SU-DHL-6 (cell line): Measurements from ENCODE around the gene IMPDH1.

Experiments
- H2AFZ ChIP-seq: fragments of 200-600 bp; sonication (generic); 2 replicates; pipeline ENCODE4 v1.6.1; 2014; ENCODE audit warnings: low read depth, mild to moderate bottlenecking, moderate library complexity, mixed read lengths, antibody characterized with exemption, low read length; ENCODE audit not compliant: severe bottlenecking
- H3F3A ChIP-seq: fragments of 200-600 bp; shearing (Covaris generic); 2 replicates; pipeline ENCODE4 v1.6.0; 2016; ENCODE audit warnings: antibody characterized with exemption, mild to moderate bottlenecking; ENCODE audit not compliant: insufficient read depth
- H3K27ac ChIP-seq: fragments of 200-600 bp; sonication (generic); 2 replicates; pipeline ENCODE4 v1.5.1; 2016; ENCODE audit warnings: low read depth, mild to moderate bottlenecking, low read length, moderate library complexity, mixed read lengths
- H3K27me3 ChIP-seq: fragments of 200-600 bp; sonication (generic), shearing (Covaris generic); 2 replicates; pipeline ENCODE4 v1.6.0; 2014; ENCODE audit warnings: mild to moderate bottlenecking, low read length
- H3K36me3 ChIP-seq: fragments of 200-600 bp; sonication (generic); 2 replicates; pipeline ENCODE4 v1.6.1; 2014; ENCODE audit warnings: mild to moderate bottlenecking, low read length, mixed read lengths
- H3K4me2 ChIP-seq: fragments of 300-600, 200-600 bp; shearing (Covaris generic), sonication (generic); 2 replicates; pipeline ENCODE4 v1.6.0; 2014; ENCODE audit warnings: low read length, low read depth, mild to moderate bottlenecking; ENCODE audit not compliant: poor library complexity, severe bottlenecking
- H3K4me3 ChIP-seq: fragments of 200-600 bp; sonication (generic); 2 replicates; pipeline ENCODE4 v1.5.1; 2014; ENCODE audit warnings: antibody characterized with exemption, low read length, mild to moderate bottlenecking, mixed read lengths; ENCODE audit not compliant: insufficient read depth, poor library complexity, severe bottlenecking
- H3K79me2 ChIP-seq: fragments of 200-600 bp; sonication (generic); 2 replicates; pipeline ENCODE4 v1.6.1; 2014; ENCODE audit warnings: mild to moderate bottlenecking, low read length, moderate library complexity; ENCODE audit not compliant: insufficient read depth
- H3K9ac ChIP-seq: fragments of 200-600 bp; sonication (generic); 2 replicates; pipeline ENCODE4 v1.7.0; 2014; ENCODE audit warnings: mild to moderate bottlenecking, low read length
- H3K9me2 ChIP-seq: fragments of 200-600 bp; sonication (generic); replicated peaks from 2 replicates; pipeline ENCODE4 v1.6.1; 2014; ENCODE audit warnings: low read length; ENCODE audit not compliant: insufficient read depth
- H3K9me3 ChIP-seq: fragments of 200-600 bp; sonication (generic); 2 replicates; pipeline ENCODE4 v1.6.1; 2014; ENCODE audit warnings: low read length, mixed read lengths; ENCODE audit not compliant: insufficient read depth
- H4K20me1 ChIP-seq: fragments of 200-600 bp; sonication (generic); 2 replicates; pipeline ENCODE4 v1.6.1; 2014; ENCODE audit warnings: low read depth, mild to moderate bottlenecking, antibody characterized with exemption, low read length, moderate library complexity, mixed read lengths
- EZH2phosphoT487 ChIP-seq: fragments of 200-600 bp; sonication (generic), shearing (Covaris generic); conservative IDR thresholded peaks from 2 replicates; pipeline ENCODE4 v1.6.1; 2018; ENCODE audit warnings: mild to moderate bottlenecking, antibody characterized with exemption, low read length, moderate library complexity, mixed read lengths
- TF ChIP-seq, protein P1 (sequence below): fragments of 200-600 bp; sonication (generic); IDR thresholded peaks from one replicate; pipeline ENCODE4 v1.5.1; 2017; ENCODE audit warnings: antibody characterized with exemption, mild to moderate bottlenecking, low read length, moderate library complexity; ENCODE audit not compliant: insufficient read depth, poor library complexity, severe bottlenecking

IMPDH1 gene

DNA sequence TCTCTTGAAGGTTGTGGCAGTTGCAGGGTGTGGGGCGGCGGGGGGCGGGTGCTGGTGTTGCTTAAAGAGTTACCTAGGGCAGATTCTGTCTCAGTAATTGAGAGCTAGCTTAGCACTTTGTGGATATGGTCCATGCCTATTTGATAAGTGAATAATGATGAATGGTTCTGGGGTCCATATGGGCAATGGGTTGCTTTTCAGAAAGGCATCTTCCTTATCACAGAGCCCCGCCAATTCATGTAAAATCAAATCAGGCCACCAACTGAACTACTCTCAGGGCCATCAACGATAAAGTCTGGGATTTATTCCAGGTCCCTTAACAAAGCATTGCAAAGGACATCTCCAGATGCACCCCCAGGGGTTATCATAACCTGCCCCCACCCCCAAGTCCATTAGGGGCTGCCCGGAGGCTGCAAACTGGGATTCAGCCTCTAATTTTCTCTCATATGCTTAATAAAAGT is 46.5 kb downstream of the IMPDH1 start:
- Histone ChIP-seq H3K79me2 (no peaks in the 10 kb centered on the region), H2AFZ (no peak overlapping the region), H3K4me3 (no peak overlapping the region), H3F3A (no peaks in the 10 kb centered on the region), H4K20me1 (no peaks in the 10 kb centered on the region), H3K9me3 (no peaks in the 10 kb centered on the region), H3K9me2 (no peaks in the 10 kb centered on the region), H3K4me2 (no peak overlapping the region), H3K36me3 (no peaks in the 10 kb centered on the region), H3K9ac (no peak overlapping the region), H3K27me3 (no peaks in the 10 kb centered on the region), H3K27ac (no peak overlapping the region)
- TF ChIP-seq EZH2phosphoT487 = no peak
- TF ChIP-seq, protein P1, sequence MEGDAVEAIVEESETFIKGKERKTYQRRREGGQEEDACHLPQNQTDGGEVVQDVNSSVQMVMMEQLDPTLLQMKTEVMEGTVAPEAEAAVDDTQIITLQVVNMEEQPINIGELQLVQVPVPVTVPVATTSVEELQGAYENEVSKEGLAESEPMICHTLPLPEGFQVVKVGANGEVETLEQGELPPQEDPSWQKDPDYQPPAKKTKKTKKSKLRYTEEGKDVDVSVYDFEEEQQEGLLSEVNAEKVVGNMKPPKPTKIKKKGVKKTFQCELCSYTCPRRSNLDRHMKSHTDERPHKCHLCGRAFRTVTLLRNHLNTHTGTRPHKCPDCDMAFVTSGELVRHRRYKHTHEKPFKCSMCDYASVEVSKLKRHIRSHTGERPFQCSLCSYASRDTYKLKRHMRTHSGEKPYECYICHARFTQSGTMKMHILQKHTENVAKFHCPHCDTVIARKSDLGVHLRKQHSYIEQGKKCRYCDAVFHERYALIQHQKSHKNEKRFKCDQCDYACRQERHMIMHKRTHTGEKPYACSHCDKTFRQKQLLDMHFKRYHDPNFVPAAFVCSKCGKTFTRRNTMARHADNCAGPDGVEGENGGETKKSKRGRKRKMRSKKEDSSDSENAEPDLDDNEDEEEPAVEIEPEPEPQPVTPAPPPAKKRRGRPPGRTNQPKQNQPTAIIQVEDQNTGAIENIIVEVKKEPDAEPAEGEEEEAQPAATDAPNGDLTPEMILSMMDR = no peak

DNA sequence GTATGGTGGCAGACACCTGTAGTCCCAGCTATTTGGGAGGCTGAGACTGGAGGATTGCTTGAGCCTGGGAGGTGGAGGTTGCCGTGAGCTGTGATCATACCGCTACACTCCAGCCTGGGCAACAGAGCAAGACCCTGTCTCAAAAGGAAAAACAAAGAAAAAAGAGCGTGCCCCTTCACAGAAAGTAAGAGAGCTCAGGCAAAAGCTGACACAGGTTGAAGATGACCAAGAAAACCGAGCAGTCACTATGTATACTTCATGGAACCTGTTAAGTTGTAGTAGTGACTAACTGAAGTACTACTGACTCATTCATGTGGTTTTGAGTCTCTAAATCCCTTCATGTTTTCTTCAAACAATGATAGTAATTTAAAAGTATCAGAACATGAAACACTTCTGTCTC is 47.1 kb downstream of the IMPDH1 start:
- TF ChIP-seq EZH2phosphoT487 = no peak
- TF ChIP-seq, protein P1 = no peak
- Histone ChIP-seq H3K9ac (no peak overlapping the region), H3K79me2 (no peaks in the 10 kb centered on the region), H3K4me2 (no peak overlapping the region), H3K4me3 (no peak overlapping the region), H3K9me2 (no peaks in the 10 kb centered on the region), H2AFZ (no peak overlapping the region), H3K27me3 (no peaks in the 10 kb centered on the region), H3F3A (no peaks in the 10 kb centered on the region), H3K36me3 (no peaks in the 10 kb centered on the region), H4K20me1 (no peaks in the 10 kb centered on the region), H3K27ac (no peak overlapping the region), H3K9me3 (no peaks in the 10 kb centered on the region)

DNA sequence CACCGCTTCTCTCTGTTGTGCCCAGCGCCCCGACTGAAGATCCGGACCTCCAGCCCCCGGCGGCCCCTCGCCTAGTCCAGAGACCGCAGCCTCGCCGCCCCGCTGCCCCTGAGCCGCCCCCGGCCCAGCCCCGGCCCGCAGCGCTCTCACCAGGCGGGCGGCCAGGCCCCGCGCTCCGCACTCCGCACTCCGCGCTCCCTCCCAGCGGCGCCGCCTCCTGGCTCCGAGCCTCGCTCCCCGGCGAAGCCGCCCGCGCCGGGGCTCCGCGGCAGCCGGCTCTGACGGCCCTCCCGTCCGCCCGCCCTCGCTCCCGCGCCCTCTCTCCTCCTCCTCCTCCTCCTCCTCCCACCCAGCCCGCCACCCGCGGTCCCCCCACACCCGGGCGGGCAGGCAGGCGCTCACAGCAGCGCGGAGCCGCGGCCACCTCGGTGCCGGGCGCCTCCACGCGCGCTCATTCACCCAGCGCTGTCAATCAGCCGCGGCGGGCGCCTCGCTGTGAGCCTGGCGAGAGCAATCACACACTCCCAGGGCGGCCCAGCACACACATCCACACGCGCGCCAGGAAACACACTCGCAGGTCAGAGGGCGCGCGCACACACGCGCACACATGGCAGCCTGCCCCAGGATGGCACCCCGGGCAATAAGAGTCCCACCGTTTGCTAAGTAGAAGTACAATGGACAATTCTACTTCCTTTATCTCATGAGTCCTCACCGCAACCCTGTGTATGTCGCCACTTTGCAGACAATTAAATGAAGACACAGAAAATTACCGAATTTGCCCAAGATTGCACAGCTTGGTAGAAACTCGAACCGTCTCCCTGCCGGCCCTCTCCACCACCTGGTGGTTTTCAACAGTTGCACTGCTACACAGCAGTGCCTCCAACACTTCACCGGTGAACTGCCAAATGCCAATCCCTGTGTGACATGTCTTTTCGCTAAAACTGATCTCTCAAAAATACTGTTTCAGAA is 48.1 kb downstream of the IMPDH1 start, which contains the start of gene PRRT4:
TSS of gene PRRT4 (minus strand) at position 280 of the 969 bp plus-strand sequence.
- no peaks in the 10 kb centered on the region for H3K9me2 ChIP-seq
- peak within 1 kb of the TSS; percentile 82 for H2AFZ ChIP-seq
- TF ChIP-seq, protein P1 = no peak
- 0 out of 2 replicates have a peak, but pooled peaks have one; percentile 19 for TF ChIP-seq EZH2phosphoT487
- H3K79me2 ChIP-seq = no peaks in the 10 kb centered on the region
- H3K4me2 ChIP-seq = peak within 1 kb of the TSS; percentile 57
- H3F3A ChIP-seq = no peaks in the 10 kb centered on the region
- H3K27me3 ChIP-seq = no peaks in the 10 kb centered on the region
- H3K9ac ChIP-seq = peak within 1 kb of the TSS; percentile 45; the same call in 1 of the 2 replicates
- no peaks in the 10 kb centered on the region for H3K36me3 ChIP-seq
- H4K20me1 ChIP-seq = no peaks in the 10 kb centered on the region
- H3K27ac ChIP-seq = no peak within 1 kb of the TSS
- H3K4me3 ChIP-seq = peak within 1 kb of the TSS; percentile 49
- no peaks in the 10 kb centered on the region for H3K9me3 ChIP-seq
